KOPT-K1 (cell line): ENCODE measurements around the gene IGF2BP1.
"Not testable (repeated sequence)": the region's sequence is repeated elsewhere in the genome, so short reads cannot be mapped to it uniquely, and the experiment has no call there.

Source experiments
- H3K27ac ChIP-seq: fragments of 200-600 bp; sonication (generic); 2 replicates; pipeline ENCODE4 v1.5.1; 2016; ENCODE audit warnings: antibody characterized with exemption, mild to moderate bottlenecking, low read depth, low read length; ENCODE audit not compliant: poor library complexity, severe bottlenecking
- H3K36me3 ChIP-seq: fragments of 200-600 bp; sonication (generic); 2 replicates; pipeline ENCODE4 v1.5.1; 2017; ENCODE audit warnings: antibody characterized with exemption, mild to moderate bottlenecking, low read length, moderate library complexity; ENCODE audit not compliant: insufficient read depth
- H3K9me3 ChIP-seq: fragments of 200-600 bp; sonication (generic); 2 replicates; pipeline ENCODE4 v1.5.1; 2017; ENCODE audit warnings: antibody characterized with exemption, low read length, mild to moderate bottlenecking; ENCODE audit not compliant: insufficient read depth, poor library complexity, severe bottlenecking

IGF2BP1 gene

GRCh38 chr17:49022391-49022941, 25.3 kb downstream of the IGF2BP1 start:
- Histone ChIP-seq H3K36me3 (no peaks in the 10 kb centered on the region), H3K27ac (no peak overlapping the region), H3K9me3 (no peaks in the 10 kb centered on the region)

- H3K36me3 ChIP-seq, result no peaks in the 10 kb centered on the region
- H3K9me3 ChIP-seq, result no peaks in the 10 kb centered on the region
- no peak overlapping the region for H3K27ac ChIP-seq
Observed at GRCh38 chr17:49024523-49024922, 27.3 kb downstream of the IGF2BP1 start.

GRCh38 chr17:49026447-49026846, 29.3 kb downstream of the IGF2BP1 start:
- not testable (repeated sequence) for H3K36me3 ChIP-seq, H3K27ac ChIP-seq, H3K9me3 ChIP-seq

- no peaks in the 10 kb centered on the region for H3K36me3 ChIP-seq
- H3K27ac ChIP-seq, result no peak overlapping the region
- no peaks in the 10 kb centered on the region for H3K9me3 ChIP-seq
Observed at GRCh38 chr17:49028271-49028670, 31.1 kb downstream of the IGF2BP1 start.

- H3K27ac ChIP-seq, result no peak overlapping the region
- no peaks in the 10 kb centered on the region for H3K36me3 ChIP-seq
Observed at GRCh38 chr17:49029801-49030200, 32.6 kb downstream of the IGF2BP1 start.

GRCh38 chr17:49031965-49032928, 35.1 kb downstream of the IGF2BP1 start:
- no peaks in the 10 kb centered on the region for H3K9me3 ChIP-seq
- H3K36me3 ChIP-seq, result no peaks in the 10 kb centered on the region
- no peak overlapping the region for H3K27ac ChIP-seq

More at GRCh38 chr17:49029801-49030200, 32.6 kb downstream of the IGF2BP1 start:
- no peaks in the 10 kb centered on the region for H3K9me3 ChIP-seq

GRCh38 chr17:49035470-49036269, 38.5 kb downstream of the IGF2BP1 start:
- H3K9me3 ChIP-seq, result no peaks in the 10 kb centered on the region
- no peaks in the 10 kb centered on the region for H3K36me3 ChIP-seq
- H3K27ac ChIP-seq, result no peak overlapping the region

- Histone ChIP-seq H3K36me3 (no peaks in the 10 kb centered on the region), H3K9me3 (no peaks in the 10 kb centered on the region), H3K27ac (no peak overlapping the region)
Observed at GRCh38 chr17:49036270-49036626, 39.1 kb downstream of the IGF2BP1 start.

GRCh38 chr17:49038138-49038537, 41.0 kb downstream of the IGF2BP1 start:
- no peak overlapping the region for H3K27ac ChIP-seq
- no peaks in the 10 kb centered on the region for H3K9me3 ChIP-seq
- no peaks in the 10 kb centered on the region for H3K36me3 ChIP-seq

- Histone ChIP-seq H3K27ac (no peak overlapping the region), H3K36me3 (no peaks in the 10 kb centered on the region), H3K9me3 (no peaks in the 10 kb centered on the region)
Observed at GRCh38 chr17:49038544-49038943, 41.4 kb downstream of the IGF2BP1 start.

- H3K27ac ChIP-seq, H3K36me3 ChIP-seq, H3K9me3 ChIP-seq: not testable (repeated sequence)
Observed at GRCh38 chr17:49039518-49039917, 42.3 kb downstream of the IGF2BP1 start.

GRCh38 chr17:49041527-49041926, 44.3 kb downstream of the IGF2BP1 start:
- no peaks in the 10 kb centered on the region for H3K9me3 ChIP-seq
- H3K27ac ChIP-seq, result no peak overlapping the region
- no peaks in the 10 kb centered on the region for H3K36me3 ChIP-seq

GRCh38 chr17:49045376-49045775, 48.2 kb downstream of the IGF2BP1 start:
- Histone ChIP-seq H3K27ac (no peak overlapping the region), H3K9me3 (no peaks in the 10 kb centered on the region), H3K36me3 (no peaks in the 10 kb centered on the region)

- H3K27ac ChIP-seq, result no peak overlapping the region
- no peaks in the 10 kb centered on the region for H3K36me3 ChIP-seq
- no peaks in the 10 kb centered on the region for H3K9me3 ChIP-seq
Observed at GRCh38 chr17:49046912-49047311, 49.7 kb downstream of the IGF2BP1 start.

- Histone ChIP-seq H3K9me3 (no peaks in the 10 kb centered on the region), H3K36me3 (no peaks in the 10 kb centered on the region), H3K27ac (no peak overlapping the region)
Observed at GRCh38 chr17:49049265-49049664, 52.1 kb downstream of the IGF2BP1 start.
